ES-I3 (cell line): Measurements from ENCODE around the gene CEBPA.

Experiments used
- H3K36me3 ChIP-seq: 2 replicates; pipeline ENCODE4 v1.6.1; 2013; ENCODE audit warnings: mild to moderate bottlenecking, low read length, control low read depth, moderate library complexity; ENCODE audit not compliant: insufficient read depth
- H3K4me1 ChIP-seq: 2 replicates; pipeline ENCODE4 v1.6.1; 2013; ENCODE audit warnings: mild to moderate bottlenecking, control low read depth, low read length; ENCODE audit not compliant: insufficient read depth
- H3K9ac ChIP-seq: 2 replicates; pipeline ENCODE4 v1.6.1; 2013; ENCODE audit warnings: low read depth, mild to moderate bottlenecking, low read length, moderate library complexity
- H3K9me3 ChIP-seq: 2 replicates; pipeline ENCODE4 v1.6.1; 2013; ENCODE audit warnings: mild to moderate bottlenecking, low read length, moderate library complexity; ENCODE audit not compliant: control insufficient read depth, insufficient read depth

Gene CEBPA

DNA sequence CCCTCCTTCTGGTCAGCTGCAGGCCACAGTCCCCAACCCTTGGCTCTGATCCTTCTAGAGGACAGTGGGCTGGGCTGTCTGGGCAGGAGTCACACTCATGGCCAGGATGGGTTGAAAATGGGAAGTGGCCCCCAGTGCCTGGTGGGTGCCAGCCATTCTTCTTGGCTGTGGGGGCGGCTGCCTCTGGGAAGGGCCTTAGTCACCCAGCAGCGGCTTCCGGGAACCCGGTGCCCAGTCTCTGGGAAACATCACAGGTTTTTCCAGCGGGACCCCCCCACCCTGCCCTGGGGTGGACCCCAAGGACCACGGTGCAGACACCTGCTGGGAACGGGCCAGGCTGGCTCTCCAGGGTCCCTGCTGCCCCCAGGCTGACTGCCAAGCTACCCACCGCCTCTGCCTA is 49.4 kb downstream of the CEBPA start:
- no peaks in the 10 kb centered on the region for H3K36me3 ChIP-seq
- no peak overlapping the region for H3K9ac ChIP-seq
- H3K4me1 ChIP-seq = no peaks in the 10 kb centered on the region; the same call in 1 of the 2 replicates
- H3K9me3 ChIP-seq = no peaks in the 10 kb centered on the region

DNA sequence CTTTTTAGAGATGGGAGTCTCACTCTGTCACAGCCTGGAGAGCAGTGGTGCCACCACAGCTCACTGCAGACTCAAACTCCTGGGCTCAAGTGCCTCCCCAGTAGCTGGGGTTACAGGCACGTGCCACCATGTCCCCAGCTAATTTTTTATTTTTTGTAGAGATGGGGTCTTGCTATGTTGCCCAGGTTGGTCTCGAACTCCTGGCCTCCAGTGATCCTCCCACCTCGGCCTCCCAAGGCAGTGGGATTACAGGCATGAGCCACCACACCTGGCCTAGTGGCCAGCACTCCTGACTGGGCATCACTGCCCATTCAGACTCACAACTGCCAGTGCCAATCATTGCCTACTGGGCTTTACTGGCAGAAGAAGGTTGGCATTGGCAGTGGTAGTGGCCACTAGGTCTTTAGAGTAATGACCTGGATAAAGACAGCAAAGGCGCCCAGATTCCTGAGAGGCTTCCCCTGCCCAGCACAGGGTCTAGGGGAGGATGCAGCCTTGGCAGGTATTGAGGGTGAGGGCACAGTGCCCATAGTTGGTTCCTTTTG is 49.8 kb downstream of the CEBPA start:
- Histone ChIP-seq H3K4me1 (no peaks in the 10 kb centered on the region; the same call in 1 of the 2 replicates), H3K9me3 (no peaks in the 10 kb centered on the region), H3K36me3 (no peaks in the 10 kb centered on the region), H3K9ac (no peak overlapping the region)

DNA sequence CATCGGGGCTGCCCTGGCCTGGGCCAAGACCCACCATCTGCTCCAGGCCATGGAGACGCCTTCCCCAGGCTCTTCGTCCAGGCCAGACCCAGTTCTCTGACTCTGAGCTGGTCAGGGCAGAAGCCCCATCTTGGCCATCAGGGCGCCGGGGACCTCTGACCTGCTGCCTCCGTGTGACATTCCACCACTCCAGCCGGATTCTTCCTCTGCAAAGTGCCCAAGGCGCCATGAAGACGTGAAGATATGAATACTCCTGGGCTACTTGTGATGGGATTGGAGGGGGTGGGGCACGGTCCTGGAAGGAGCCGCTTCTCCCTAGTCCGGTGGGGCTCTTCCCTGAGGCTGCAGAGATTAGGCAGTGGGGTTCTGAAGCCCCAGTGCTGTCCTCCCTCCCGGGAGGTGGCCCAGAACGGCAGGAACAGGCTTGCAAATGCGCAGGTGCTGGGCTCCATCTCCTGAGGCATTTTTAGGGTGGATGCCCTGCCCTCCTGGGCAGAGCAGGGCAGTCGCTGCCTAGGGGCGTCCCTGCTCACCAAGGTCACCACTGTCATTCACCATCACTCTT is 50.7 kb downstream of the CEBPA start:
- Histone ChIP-seq H3K9ac (no peak overlapping the region), H3K36me3 (no peaks in the 10 kb centered on the region), H3K9me3 (no peaks in the 10 kb centered on the region), H3K4me1 (no peaks in the 10 kb centered on the region; the same call in 1 of the 2 replicates)

DNA sequence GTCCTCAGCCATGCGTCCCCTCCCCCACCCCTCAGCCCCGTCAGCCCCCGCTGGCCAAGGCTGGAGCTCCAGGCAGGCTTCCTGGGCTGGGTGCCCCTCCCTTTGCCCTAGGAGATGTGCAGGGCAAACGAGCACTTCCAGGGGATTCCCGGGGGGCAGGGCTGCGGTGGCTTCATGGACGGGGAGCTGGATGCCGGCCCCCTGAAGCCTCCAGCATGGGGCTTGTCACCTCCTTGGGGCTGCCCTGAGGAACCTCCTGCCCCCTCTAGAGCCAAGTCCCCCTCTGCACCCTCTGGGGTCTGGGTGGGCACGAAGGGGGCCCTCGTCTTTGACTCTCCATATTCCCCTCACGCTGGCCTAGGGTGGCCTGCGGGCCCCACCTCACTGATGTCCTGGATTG is 51.3 kb downstream of the CEBPA start:
- no peak overlapping the region for H3K9ac ChIP-seq
- no peaks in the 10 kb centered on the region for H3K36me3 ChIP-seq
- H3K9me3 ChIP-seq = no peaks in the 10 kb centered on the region
- H3K4me1 ChIP-seq = no peaks in the 10 kb centered on the region; the same call in 1 of the 2 replicates

DNA sequence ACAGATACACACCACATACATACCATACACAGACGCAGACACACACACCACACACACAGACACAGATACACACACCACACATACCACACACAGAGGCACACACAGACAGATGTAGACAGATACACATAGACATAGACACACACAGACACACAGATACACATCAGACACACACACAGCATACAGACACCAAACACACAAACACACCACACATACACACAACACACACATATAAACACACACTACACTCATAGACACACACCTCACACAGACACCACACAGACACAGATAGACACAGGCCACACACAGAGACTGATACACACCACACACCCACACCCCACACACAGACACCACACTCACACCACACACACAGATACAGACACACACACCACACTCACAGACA is 51.8 kb downstream of the CEBPA start:
- H3K9me3 ChIP-seq = no peaks in the 10 kb centered on the region

More for the DNA sequence above, 51.8 kb downstream of the CEBPA start:
- Histone ChIP-seq H3K36me3 (no peaks in the 10 kb centered on the region), H3K4me1 (no peaks in the 10 kb centered on the region; the same call in 1 of the 2 replicates), H3K9ac (no peak overlapping the region)
